Adipose tissue (tissue), 3 donors: Measurements from ENCODE around the gene TMEM59L. TPM values are rescaled to one million over a fixed set of nuclear protein-coding genes. Genes with fewer than 3 reads are reported as not detected.

Experiments
- H3K27ac ChIP-seq: one replicate; pipeline ENCODE4 v1.5.1; 2013; ENCODE audit warnings: low read depth, low read length
- WGBS, 3 donors: extraction: QIAGEN DNeasy Blood & Tissue Kit; methylation state at CpG; one replicate each; pipeline ENCODE4 v1.1.7; 2013; 5-methylcytosine and 5-hydroxymethylcytosine counted together
- polyA plus RNA-seq, 3 donors: library from polyadenylated mRNA; stranded (reverse); fragments of 200-250 nt; gene quantifications; one replicate each; pipeline ENCODE4 v1.2.3, GENCODE V29; 2013
- donor health status: healthy with polysubstance abuse.
- donor health status: Bipolar disorder and iron deficiency.
- donor health status: healthy.

The TMEM59L gene
- polyA plus RNA-seq, 3 donors = 0.61 to 3.3 (median 2.0) TPM

DNA sequence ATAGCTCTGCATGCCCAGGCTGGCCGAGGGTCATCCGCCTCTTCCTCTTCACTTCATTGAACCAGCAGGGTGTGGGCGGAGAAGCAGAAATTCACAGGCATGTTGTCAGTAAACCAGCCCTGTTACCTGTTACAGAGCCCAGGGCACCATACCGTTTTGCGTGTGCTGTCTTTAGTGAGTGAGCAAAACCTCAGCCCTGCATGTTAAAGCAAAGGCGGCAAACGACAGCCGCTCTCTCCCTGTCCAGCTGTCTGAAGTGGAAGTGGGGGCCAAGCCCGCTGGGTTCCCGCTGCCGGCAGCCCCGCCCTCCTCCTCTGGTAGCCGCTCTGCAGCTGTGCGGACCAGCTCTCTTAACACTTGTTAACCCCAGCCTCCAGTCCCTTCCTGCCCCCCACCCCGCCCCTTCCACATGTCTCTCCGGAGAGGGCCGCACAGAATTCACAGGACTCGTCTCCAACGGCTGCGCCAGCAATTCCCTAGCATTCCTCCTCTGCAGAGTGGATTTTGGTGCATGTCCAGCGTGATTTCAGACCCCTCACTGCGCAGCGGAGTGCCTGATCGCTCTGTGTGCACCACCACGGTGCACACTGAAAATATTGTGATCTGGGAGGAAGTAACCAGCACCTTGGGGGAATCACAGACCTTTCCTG lies 36.8 kb downstream of the TMEM59L start:
- 8 to 56% (median 9%) methylated on average over 25 of the region's 25 CpGs for WGBS, 3 donors
- H3K27ac ChIP-seq = peak overlapping the region; percentile 11

DNA sequence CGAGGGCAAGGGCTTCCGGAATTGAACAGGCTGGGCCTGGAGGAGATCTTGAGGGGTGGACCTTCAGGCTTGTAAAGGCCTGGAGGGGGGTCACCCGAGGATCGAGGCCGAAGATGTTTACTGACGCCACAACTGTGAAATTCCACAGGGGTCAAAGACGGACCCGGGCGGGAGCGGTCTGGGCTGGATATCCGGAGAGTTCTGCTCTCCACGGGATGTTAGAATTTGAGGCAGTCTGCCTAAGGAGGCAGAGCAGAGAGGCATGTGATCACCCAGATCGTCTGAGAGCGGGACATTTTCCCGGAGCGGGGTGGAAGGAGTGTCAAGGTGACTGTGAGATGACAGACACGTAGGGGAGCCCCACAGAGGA lies 37.3 kb downstream of the TMEM59L start:
- H3K27ac ChIP-seq = peak overlapping the region; percentile 11
- 13 to 54% (median 27%) methylated on average over 17 of the region's 17 CpGs for WGBS, 3 donors

DNA sequence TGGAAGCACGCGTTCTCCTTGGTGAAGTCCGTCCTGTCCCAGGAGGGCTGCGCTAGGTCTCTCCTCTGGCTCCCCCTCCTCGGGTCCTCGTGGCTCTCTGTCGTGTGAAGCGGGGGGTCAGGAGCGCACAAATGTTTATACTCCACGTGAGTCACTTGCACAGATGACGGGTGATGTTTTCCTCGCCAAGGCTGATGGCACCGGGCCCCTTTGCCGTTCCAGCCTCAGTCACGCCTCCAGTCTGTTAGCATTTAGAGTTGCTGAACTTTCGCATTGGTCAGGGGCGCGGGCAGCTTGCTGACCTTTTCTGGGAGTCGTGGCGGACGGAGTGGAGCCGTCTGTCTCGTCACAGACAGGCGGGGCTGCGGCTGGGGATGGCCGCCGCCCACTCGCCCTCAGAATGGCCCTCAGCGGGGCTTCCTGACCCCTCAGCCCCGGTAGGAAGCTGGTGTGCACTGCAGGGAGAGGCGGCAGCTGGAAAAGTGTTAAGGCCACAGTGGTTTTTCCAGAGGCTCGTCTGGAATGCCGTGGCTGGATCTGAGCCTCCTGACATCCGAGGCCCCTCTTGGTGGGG lies 37.9 kb downstream of the TMEM59L start:
- H3K27ac ChIP-seq = peak overlapping the region; percentile 11
- WGBS, 3 donors = 44 to 65% (median 47%) methylated on average over 34 of the region's 34 CpGs

DNA sequence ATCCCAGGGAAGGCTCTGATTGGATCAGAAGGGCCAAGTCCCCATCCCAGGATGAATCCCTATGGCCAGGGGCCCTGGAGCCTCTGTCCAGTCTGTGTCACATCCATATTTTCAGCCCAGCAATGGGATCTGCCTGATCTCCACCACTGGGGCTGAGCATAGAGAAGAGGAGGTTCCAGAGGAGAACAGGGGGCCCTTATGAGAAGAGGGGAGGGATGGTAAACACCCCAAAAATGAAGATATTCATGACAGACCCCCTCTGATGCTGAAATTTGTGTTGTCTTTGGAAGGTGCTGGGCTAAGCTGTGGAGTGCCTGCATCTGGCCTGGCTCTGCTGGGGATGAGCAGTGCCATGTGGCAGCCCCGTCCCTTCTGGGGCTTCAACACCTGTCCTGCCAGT lies 38.6 kb downstream of the TMEM59L start:
- H3K27ac ChIP-seq = peak overlapping the region; percentile 58
- 96 to 100% (median 100%) methylated on average over 1 of the region's 1 CpG for WGBS, 3 donors

DNA sequence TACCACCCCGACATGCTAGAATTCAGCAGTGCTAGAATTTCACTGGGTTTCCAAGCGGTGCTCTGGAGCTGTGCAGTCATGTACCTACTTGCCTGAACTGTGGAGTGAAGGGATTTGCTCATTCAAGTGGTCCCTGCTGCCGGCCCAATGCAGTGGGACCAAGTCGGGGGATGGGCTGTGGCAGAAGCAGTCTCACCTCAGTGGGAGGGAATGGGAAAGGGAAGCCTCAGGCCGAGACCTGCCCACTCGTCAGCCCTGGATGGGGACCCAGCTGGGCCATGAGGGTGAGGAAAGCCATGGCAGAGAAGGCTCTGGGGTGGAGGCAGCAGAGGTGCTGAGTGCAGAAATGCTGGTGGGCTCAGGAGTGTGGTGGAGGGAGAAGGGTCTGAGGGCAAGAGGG lies 39.1 kb downstream of the TMEM59L start:
- H3K27ac ChIP-seq = no peak overlapping the region

DNA sequence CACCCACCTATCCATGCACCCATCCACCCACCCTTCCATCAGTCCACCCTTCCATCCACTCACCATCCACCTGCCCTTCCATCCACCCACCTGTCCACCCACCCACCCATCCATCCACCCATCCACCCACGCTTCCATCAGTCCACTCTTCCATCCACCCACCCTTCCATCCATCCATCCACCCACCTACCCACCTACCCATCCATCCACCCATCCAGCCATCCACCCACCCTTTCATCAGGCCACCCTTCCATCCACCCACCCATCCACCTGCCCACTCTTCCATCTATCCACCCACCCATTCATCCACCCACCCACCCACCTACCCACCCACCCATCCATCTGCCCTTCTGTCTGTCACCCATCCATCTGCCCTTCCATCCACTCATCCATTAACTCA lies 41.2 kb downstream of the TMEM59L start:
- H3K27ac ChIP-seq = no peak overlapping the region
- WGBS, 3 donors = 97 to 100% (median 100%) methylated on average over 1 of the region's 1 CpG

More for the DNA sequence above, 39.1 kb downstream of the TMEM59L start:
- WGBS, 3 donors = 79 to 95% (median 93%) methylated on average over 6 of the region's 6 CpGs

DNA sequence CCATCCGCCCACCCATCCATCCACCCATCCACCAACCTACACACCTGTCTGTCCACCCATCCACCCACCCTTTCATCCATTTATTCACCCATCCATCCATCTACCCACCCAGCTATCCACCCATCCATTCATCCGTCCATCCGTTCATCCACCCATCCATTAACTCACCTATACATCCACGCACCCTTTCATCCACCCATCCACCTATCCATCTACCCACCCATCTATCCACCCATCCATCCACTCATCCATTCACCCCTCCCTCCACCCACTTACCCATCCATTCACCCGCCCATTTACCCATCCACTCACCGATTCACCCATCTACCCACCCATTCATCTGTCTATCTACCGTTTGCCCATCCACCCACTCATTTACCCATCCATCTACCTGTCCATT lies 41.8 kb downstream of the TMEM59L start:
- 96 to 97% (median 97%) methylated on average over 7 of the region's 7 CpGs for WGBS, 3 donors
- no peak overlapping the region for H3K27ac ChIP-seq

DNA sequence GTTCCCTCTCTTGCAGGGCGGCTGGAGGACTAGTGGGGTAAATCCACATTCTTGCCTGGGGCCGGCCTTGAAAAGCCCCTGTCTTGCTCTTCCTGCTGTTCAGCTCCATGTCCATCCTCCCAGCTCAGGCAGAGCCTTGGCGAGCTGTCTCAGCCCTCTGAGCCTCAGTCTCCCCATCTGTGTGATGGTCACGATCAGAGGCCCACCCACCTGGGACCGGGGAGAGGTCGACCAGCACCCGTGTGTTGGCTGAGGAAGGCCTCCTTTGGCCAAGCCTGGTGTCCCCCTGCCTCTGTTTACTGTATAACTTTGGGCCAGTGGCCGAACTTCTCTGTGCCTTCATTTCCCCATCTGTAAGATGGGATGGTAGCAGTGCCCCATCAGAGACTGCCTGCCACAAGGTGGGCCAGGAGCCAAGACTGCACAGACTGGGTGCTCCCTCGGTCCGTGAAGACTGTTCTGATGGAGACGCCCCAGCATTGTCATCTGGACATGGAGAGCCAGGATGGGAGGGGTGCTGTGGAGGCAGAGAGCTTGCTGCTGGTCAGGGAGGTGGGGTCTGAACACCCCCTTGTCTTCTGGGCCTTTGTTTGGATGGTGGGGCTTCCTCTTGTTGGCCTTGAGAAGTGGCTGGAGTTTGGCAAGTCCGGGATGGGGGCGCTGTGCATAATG lies 42.6 kb downstream of the TMEM59L start:
- no peak overlapping the region for H3K27ac ChIP-seq
- 92 to 95% (median 95%) methylated on average over 12 to 13 of the region's 13 CpGs for WGBS, 3 donors

DNA sequence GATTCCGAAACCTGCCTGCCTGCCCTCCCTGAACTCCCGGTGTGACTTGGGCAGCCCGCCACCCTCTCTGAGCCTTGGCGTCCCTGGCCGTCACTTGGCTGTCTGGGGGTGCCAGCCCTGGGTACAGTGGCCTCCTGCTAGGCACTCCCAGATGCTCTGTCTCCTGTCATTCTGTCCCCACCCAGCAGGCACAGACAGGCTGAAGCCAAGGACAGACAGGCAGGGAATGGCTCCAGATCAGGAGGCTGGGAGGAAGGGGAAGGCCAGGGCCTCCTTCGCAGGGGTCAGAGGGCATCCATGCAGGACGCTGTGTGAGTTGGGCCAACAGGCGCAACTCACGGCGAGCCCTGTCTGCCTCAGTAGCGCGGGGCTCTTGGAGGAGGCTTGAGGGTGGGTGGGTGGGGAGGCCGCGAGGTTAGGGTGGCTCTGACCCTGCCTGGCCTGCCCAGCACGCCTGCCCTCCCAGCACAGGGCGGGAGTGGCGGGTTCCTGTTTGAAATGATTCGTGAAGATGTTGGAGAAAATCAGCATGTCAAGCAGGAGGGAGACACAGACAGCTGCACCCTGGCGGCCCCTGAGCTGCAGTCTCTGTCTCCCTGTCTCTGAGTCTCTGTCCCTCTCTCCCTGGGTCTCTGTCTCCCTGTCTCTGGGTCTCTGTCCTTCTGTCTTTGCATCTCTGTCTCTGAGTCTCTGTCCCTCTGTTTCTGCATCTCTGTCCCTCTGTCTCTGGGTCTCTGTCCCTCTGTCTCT lies 43.8 kb downstream of the TMEM59L start:
- no peak overlapping the region for H3K27ac ChIP-seq
- 76 to 87% (median 84%) methylated on average over 19 of the region's 19 CpGs for WGBS, 3 donors

DNA sequence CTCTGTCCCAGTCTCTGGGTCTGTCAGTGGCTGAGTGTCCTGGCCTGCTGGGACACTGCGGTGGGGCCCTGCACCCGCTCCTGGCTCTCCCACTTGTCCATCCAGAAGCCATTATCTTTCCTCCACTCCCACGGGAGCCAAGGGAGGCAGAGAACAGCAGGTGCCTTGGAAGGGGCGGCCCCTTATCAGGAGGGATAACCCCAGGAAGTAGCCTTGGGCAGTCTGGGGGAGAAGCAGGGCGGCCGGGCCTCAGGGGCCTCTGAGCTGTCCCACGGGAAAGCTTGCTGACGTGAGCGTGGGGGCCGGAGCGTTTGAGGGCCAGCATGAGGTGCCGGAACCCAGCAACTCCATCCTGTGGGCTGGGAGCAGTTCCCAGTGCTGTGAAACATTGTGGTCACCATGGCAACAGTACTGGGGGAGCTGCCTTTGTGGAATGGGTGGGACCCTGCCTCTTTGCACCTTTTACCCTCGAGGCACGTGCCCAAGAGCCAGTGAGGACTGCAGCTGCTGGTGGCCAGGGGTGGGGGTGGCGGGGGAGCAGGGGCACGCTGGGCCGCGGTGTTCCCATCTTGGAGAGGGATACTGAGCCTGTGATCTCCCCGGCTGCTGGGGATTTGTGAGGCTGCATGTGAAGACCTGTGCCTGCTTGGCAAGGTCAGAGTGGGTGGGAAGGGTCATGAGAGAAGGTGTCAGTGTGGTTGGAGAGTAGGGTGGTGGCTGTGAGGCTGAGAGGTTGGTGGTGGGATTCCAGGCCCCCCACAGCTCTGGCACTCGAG lies 45.1 kb downstream of the TMEM59L start:
- H3K27ac ChIP-seq = peak overlapping the region; percentile 77
- 57 to 60% (median 58%) methylated on average over 20 of the region's 20 CpGs for WGBS, 3 donors

DNA sequence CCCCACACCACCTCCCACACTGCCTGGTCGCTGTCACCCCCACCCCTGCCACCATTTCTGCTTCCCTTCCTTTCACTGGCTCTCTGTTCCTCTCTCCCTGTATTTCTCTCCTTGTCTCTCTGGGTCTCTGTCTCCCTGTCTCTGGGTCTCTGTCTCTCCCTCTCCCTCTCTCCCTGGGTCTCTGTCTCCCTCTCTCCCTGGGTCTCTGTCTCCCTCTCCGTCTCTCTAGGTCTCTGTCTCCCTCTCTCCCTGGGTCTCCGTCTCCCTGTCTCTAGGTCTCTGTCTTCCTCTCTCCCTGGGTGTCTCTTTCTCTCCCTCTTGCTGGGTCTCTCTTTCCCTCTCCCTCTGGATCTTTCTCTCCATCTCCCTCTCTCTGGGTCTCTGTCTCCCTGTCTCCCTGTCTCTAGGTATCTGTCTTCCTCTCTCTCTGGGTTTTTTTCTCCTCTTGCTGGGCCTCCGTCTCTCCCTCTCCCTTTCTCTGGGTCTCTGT lies 45.7 kb downstream of the TMEM59L start:
- H3K27ac ChIP-seq = peak overlapping the region; percentile 77
- WGBS, 3 donors = 79 to 95% (median 91%) methylated on average over 4 of the region's 4 CpGs

DNA sequence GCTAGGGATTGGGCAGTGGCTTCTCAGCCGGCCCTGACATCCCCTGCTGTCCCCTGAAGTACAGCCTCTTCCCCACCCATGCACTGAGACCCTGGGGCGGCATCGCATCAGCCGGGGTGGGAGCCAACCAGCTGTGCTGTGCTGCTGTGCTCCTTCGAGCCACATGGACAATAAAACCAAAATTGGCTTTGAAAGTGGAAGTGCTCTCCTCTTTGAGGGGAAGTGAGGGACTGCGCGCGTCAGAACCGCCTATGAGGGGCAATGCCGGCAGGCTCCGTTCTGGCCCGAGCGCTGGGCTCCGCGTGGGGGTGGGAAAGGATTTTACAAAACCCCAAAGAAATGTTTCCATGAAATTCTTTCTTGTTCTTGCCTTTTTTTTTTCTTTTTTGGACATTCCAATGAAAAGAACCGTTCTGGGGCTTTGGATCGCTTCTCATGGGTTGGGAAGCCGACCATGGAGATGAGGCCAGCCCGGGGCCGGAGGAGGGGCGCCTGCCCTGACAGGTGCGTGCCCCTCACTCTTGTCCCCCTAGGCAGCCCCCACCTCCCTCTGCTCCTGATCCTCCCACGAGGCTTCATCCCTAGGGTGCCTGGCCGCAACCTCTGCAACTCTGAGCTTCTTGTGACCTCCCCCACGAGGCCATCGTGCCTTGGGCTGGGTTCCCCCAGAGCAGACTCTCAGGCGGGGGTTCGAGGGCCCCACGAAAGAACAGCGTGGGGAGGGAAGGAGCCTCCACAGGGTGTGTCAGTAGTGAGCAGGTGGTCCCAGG lies 46.8 kb downstream of the TMEM59L start:
- peak overlapping the region; percentile 77 for H3K27ac ChIP-seq
- 36 to 72% (median 36%) methylated on average over 30 of the region's 30 CpGs for WGBS, 3 donors

DNA sequence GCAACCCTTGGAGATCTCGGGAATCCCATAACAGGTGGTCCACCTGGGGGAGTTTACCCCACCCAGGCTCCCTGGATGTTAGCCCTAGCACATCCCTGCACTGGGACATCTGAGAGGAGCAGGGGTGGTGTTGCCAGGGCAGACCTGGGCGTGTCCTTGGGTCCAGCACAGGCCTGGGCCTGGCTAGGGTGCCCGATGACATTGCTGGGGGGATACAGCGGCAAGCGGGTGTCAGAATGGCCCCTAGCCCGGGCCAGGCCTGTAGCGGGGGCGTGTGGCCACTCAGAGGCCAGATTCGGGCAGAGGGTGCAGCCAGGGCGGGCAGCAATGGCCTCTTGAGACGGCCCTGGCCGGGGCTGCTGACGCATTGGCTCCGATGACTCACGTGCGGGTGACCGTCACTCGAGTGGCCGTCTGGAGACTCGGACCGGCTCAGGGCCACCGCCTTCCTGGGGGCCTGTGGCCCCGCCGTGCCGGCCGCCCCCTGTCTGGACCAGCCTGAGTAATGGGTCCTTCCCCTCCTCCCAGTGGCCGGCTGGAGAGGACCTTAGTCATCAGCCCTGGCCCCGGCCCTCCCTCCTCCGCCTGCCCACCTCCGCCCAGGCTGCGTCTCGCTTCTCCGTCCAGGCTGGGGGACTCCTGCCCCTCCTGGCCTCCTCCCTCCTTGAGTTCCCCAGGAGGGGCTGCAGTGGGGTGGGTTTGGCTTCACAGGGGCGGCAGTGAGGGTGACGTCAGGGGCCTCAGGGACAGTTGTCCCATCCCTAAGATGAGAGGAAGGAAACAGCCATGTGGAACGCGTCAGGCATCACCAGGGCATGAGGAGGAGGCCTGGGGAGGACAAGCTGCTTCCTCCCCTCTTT lies 47.6 kb downstream of the TMEM59L start:
- H3K27ac ChIP-seq = peak overlapping the region; percentile 30
- WGBS, 3 donors = 62 to 77% (median 65%) methylated on average over 33 to 37 of the region's 37 CpGs

DNA sequence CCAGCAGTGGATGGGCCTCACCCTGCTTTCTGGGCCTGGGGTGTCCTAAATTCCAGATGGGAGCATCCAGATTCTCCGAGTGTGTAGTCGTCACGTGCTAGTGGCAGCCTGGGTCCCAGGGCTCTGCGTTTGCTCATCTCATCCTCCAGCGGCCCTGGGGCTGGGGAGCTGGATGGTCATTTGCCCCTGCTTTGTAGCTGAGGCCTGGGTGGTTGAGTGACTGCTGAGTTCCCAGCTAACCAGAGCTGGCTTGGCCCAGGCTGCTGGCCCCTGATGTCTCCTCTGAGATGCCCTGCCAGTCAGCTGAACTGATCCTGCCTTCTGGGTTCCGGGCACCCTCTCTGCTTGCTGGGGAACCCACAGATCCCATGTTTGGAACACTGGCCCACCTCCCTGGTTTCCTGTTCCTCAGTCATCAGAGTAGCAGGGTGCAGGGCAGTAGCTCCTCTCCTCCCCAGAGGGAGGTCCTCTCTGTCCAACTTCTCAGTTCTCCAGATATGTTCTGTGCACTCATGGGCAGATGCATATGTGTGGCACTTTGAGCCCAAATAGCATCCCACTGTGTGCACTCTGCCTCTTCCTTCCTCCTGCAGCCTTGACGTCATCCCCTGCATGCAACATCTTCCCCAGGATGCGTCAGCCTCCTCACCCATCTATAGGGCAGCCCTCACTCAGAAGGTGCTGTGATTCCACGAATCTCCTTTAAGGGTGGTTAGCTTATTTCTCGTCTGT lies 48.4 kb downstream of the TMEM59L start:
- no peak overlapping the region for H3K27ac ChIP-seq
- WGBS, 3 donors = 78 to 92% (median 82%) methylated on average over 10 of the region's 10 CpGs

DNA sequence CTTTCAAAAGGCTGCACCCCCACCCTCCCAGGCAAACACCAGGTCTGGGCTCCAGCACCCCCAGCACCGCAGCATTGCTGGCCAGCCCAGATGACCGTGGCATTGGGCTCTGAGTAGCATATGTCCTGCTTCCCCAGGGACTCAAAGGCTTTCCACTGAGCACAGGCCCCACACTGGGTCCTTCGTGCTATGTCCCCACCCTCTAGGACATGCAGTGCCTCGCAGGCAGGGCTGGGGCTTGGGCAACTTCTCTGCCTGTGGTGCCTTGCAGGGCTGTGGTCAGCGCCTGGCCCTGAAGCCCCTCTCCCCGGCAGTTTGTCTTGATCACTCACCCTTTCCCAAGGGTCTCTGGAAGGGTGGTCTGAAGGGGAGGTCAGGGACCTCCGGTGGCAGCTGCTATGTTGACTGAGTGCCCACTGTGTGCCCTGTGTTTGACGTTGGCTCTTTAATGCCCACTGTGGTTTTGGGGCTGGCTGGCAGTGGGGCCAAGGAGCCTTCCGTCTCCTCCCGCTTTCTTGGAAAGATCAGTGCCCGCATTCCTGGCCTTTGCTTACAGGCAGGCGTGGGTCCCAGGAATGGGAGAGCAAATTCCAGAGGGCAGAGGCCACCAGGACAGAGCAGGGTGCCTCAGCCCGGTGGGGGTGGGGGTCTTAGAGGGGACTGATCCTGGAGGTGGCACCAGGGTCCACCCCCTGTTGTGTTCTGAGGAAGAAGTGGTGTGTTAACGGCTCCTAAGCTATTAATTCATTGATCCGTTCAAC lies 50.5 kb downstream of the TMEM59L start:
- no peak overlapping the region for H3K27ac ChIP-seq
- 74 to 77% (median 76%) methylated on average over 15 of the region's 15 CpGs for WGBS, 3 donors
